Measurements from ENCODE around the gene APC2.

APC2 gene

DNA sequence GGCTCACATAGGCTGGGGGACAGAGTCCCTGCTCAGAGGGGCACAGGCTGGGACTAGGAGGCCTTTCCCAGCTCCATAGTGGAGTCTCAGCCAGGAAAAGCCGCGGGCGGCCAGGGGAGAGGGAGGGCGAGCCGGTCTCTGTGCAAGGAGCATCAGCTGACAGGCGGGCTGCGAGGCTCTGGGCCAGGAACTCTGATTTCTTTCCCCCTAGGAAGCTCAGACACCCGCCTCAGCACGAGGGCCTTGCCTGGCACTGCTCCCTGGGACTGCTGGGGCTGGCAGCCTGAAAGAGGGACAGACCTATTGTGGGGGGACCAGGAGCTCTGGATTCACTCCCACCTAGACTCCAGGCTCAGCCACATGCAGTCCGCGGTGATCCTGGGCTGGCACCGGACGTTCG is 71.7 kb downstream of the APC2 start:
- TF ChIP-seq GATA1 (IDR thresholded peaks at IDR 0.05; ENCODE audit: low read depth, low read length): no peak
- no peak for DNase-seq

DNA sequence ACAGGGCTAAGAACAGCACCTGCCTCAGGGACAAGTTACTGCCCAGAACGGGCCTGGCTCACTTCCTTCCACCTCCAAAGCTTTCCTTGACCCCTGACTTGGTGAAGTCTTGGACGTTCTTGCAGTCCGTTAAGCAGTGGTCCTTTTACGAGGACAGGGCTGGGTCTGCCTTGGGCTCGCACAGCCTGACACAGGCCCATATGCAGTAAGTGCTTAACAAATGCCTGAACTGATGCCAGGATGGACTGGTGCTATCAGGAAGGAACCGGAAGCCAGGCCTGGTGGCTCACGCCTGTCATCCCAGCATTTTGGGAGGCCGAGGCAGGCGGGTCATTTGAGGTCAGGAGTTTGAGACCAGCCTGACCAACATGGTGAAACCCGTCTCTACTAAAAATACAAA is 72.1 kb downstream of the APC2 start:
- TF ChIP-seq POLR2A (IDR thresholded peaks at IDR 0.05; ENCODE audit: low read length): no peak
- TF ChIP-seq GATA1 (IDR thresholded peaks at IDR 0.05; ENCODE audit: low read depth, low read length): no peak
- DNase-seq: no peak

- TF ChIP-seq POLR2A (IDR thresholded peaks at IDR 0.05; ENCODE audit: low read length) (no peak), GATA1 (IDR thresholded peaks at IDR 0.05; ENCODE audit: low read depth, low read length) (no peak)
- DNase-seq: no peak
Measured at GRCh38 chr19:1522838-1523237, 72.9 kb downstream of the APC2 start.
